HG03460 (cell line): ENCODE results near the gene FUBP3.

ENCODE experiments used
- ATAC-seq: cut with Tn5 transposase; IDR thresholded peaks from one replicate; pipeline ENCODE4 v1.9.1; 2021; ENCODE audit not compliant: unreplicated experiment

FUBP3 gene

GRCh38 chr9:130661451-130662098 lies 82.2 kb downstream of the FUBP3 start:
- ATAC-seq: no peak

- no peak for ATAC-seq
Measured at GRCh38 chr9:130662099-130662969, 83.0 kb downstream of the FUBP3 start.

DNA sequence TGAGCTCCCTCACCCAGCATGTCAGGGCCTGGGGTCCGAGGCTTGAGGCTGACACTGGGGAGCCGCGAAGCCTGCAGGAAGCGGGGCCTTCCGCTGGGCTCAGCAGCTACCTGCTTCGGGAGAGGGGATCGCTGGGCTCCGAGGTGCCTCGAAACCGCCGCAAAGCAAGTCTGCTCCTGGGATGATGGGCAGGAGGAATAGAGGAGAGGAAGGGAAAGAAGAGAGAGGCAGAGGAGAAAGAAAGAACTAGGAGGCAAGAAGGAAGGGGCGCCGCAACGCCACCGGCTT lies 83.5 kb downstream of the FUBP3 start:
- no peak for ATAC-seq

GRCh38 chr9:130663258-130663976 lies 84.0 kb downstream of the FUBP3 start:
- no peak for ATAC-seq

- no peak for ATAC-seq
Measured at GRCh38 chr9:130663977-130664250, 84.5 kb downstream of the FUBP3 start.

DNA sequence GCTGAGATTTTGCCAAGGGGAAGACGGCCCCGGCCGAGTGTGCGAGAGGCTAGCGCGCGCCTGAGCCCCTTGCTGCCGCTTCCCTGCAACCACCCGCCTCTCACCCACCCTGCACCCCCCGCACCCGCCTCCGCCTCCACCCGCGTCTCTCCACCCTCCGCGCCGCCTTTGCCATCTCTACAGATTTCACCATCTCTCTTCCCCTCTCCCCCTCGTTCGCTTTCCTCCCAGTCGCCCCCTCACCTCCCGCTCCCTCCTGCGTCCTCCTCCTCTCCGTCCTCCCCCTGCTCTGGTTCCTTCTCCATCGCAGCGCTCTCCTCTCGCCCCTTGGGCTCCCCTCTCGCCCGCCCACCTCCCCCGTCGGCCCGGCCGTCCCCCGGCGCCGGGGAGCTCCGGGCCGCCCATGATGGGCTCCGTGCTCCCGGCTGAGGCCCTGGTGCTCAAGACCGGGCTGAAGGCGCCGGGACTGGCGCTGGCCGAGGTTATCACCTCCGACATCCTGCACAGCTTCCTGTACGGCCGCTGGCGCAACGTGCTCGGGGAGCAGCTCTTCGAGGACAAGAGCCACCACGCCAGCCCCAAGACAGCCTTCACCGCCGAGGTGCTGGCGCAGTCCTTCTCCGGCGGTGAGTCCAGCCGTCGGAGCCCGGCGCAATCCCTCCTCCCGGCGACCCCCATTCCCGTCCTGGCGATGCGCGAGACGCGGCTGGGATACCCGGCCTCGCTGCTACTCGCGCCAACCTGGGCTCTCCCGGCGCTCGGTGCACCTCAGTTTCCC lies 85.1 kb downstream of the FUBP3 start, which contains the start of gene PRDM12:
TSS of gene PRDM12 (plus strand) at position 344 of the 778 bp plus-strand sequence. CDS start at position 404, 60 bp downstream.
- ATAC-seq: no peak

DNA sequence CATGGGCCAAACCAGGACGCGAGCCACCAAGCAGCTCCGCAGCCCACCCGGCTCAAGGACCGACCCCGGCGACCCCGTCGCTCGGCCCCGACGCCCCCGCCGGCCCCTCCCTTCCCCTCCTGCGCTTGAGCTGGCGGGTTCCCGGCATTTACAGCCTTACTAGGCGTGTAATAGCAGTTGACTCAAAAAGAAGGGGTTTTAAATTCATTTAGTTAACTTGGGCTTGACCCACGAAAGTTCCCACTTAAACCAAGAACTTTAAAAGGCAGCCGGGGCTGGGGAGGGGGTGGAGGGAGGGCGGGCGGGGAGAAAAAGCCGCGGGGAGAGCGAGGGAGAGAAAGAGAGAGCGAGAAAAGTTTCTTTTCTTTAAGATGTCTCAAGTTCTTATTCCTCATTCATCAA lies 85.7 kb downstream of the FUBP3 start:
- no peak for ATAC-seq

DNA sequence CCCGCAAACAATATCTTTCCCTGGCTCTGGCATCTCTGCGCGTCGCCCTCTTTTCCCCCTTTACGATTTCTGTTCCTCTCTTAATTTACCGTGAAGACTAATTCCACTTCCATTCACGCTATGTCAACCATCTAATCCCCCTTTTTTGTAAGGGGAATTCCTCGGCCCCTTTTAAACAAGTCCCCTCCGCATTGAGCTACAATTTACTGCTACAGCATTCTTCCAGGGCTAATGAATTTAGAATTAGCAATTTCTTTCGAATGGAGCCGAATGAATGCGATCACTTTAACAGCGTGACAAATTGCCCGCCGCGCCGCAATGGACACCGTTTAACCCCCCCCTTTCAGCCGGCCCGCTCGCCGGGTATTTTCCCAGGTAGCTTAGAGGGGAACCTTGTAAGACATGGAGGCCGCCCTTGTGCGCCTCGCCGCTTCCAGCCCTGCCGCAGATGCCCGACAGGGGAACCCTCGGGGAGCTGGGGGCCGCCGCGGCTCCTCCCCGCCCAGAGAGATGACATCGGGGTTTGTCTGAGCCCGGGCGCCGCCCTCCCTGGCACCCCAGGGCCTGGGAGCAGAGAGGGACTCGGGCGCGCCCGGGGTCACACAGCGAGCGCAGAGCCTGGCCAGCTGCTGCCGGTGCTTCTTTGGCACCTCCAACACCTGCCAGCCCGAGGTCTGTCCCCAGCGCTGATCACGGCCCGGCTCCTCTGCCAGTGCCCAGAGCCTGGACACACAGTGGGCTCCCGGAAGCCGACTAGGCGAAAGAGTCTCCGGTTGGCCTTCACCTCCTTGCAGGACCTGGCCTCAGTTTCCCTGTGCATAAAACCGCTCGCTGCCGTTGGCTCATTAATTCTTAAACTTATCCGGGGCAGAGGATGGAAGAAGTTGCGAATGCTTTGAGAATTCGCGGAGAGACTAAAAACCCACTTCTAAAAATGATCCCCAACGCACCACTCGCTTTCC lies 86.3 kb downstream of the FUBP3 start:
- no peak for ATAC-seq

DNA sequence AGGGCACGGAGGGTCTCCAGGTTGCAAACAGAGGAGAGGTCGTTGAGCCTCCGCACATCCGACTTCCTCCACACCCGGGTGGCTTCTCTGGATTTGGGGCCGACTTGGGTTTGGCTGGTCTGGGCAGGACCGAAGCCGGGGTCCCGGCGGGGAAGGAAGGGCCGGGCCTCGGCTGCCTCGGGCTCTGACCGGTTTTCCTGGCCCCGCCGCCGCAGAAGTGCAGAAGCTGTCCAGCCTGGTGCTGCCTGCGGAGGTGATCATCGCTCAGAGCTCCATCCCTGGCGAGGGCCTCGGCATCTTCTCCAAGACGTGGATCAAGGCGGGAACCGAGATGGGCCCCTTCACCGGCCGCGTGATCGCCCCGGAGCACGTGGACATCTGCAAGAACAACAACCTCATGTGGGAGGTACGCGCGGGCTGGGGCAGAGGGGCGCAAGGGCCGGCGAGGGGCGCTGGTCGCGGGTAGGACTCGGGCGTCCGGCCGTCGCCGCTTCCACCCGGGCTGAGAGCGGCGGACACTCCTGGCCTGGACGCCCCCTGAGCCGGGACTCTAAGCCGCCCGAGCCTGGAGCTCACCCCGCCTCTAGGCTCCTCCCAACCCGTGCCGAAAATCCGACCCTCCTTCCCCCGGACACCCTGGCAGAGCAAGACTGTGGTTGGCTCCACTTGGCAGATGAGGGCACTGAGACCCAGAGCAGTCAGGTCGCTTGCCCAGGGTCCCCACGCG lies 87.2 kb downstream of the FUBP3 start:
- ATAC-seq: no peak

DNA sequence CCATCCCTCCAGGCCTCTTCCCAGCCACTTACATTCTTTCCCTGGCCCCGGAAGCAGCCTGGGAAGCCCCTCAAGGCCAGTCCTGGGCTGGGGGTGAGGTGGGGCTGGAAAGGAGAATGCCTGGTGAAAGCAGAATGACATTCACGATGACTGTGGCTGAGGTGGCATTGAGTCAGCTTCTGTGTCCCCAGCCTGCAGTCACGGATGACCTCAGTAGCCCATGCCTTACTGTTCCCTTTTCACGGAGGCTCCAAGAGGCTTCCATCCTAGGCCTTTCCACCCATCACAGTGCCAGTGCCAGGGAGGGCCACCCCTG lies 87.7 kb downstream of the FUBP3 start:
- ATAC-seq: no peak

DNA sequence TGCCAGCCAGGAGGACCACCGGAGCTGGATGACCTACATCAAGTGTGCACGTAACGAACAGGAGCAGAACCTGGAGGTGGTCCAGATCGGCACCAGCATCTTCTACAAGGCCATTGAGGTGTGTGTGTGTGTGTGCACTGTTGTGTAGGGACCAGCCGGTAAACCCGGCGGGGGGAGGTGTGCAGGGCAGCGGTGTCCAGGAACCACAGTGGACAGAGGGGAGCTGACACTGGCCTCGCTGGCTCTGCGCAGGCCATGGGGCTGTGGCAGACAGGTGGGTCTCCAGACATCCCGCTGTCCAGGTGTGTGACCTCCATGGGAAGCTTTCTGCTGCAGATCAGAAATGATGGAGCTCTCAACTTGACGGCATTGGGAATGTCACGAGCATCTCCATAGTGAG lies 88.8 kb downstream of the FUBP3 start:
- no peak for ATAC-seq

GRCh38 chr9:130668659-130669058 lies 89.3 kb downstream of the FUBP3 start:
- ATAC-seq: no peak

DNA sequence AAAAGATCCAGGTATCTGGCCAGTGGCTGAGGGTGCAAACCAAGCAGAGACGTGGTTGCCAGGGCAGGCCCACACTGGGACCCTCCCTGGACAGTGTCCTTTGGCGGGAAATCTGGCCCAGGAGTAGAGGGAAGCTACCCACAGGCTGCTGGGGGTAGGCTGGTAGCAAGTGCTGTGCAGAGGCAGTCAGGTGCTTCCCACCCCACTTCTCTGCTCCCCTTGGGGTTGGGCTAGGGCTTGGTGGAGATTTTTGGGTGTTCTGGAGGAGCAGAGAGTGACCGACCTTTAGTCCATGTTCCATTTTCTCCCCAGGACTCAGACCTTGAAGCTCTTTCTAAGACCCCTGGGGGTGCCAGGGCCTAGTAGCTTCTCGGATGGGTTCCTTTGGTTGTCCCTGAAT lies 90.6 kb downstream of the FUBP3 start:
- ATAC-seq: no peak

DNA sequence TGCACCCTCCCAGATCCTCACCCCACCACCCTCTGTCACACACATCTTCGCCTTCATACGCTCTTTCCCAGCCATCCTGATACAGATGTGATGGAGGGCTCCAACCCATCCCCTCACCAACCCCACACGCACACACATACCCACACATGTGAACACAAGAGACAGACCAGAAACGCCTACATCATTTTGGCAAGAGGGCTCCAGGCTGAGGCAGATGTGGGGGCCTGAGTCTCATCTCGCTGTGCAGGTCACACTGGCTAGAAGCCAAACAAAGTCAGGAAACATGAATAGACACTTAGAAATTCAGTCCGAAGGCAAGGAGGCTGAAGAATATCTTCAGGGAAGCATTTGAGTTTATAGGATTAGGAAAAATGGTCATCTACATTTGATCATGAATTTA lies 91.3 kb downstream of the FUBP3 start:
- no peak for ATAC-seq

DNA sequence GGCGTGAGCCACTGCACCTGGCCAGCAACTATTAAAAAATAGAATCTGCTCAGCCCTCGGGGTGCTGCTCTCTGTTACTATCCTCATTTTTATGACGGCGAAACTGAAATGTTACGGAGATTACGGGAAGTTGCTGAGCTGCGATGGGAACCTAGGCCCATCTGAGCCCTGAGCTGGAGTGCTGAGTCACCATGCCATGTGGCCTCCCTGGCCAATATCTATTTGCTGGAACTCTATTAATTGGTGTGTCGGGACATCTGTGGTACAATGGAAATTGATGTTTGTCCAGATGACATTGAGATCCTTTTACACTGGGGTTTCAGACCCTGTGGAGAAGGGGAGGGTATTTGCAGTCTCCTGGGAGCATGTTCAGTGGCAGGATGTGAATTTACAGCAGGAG lies 93.1 kb downstream of the FUBP3 start:
- ATAC-seq: no peak

GRCh38 chr9:130672933-130673615 lies 93.7 kb downstream of the FUBP3 start:
- no peak for ATAC-seq

DNA sequence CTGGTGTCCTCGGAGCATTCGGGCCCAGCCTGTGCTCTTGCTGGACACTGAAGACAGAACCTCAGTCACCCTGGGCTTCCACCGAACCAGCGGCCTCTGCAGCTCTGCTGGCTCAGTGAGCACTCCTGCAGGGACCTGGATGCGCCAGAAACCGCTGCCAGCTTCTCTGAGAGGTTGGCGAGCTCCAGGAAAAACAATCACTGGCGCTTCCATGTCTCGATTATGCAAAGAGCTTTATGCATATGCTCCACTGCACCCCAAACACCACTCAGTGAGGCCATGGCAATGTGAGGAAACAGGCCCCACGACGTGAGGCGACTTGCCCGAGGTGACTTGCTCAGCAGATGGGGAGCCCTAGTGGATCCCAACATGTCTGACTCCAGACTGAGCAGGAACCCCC lies 96.0 kb downstream of the FUBP3 start:
- no peak for ATAC-seq

DNA sequence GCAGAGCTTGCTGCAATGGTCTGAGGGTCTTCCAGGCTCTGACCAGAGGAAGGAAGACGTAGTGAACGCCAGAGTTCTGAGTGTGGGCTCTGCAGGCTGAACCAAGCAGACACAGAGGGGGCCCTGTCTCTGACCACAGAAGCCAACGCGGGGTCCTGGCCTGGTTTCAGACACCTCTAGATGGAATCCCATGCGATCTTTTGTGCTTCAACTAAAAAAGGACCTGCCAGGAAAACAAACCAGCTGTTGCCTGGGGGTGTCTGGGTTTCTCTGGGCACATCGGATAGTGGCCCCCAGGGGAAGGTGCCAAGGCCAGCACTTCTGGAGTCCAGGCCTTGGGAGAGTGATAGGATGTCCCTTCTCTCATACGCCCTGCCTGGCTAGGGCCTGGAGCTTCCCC lies 97.9 kb downstream of the FUBP3 start:
- no peak for ATAC-seq
